ENCODE results near the gene DSEL. TPM values are rescaled to one million over a fixed set of nuclear protein-coding genes. Genes with fewer than 3 reads are reported as not detected.

DSEL gene
- total RNA-seq, 1 donor from 2014 or later: 8.5 TPM

GRCh38 chr18:67504739-67505138 is 11.8 kb downstream of the DSEL start:
- DNase-seq (ENCODE audit: low read depth in 2 of 2): no peak

GRCh38 chr18:67500522-67501205 is 15.9 kb downstream of the DSEL start:
- no peak for DNase-seq (ENCODE audit: low read depth in 2 of 2)

GRCh38 chr18:67496469-67496868 is 20.1 kb downstream of the DSEL start:
- DNase-seq (ENCODE audit: low read depth in 2 of 2): no peak

GRCh38 chr18:67486534-67486933 is 30.0 kb downstream of the DSEL start:
- DNase-seq (ENCODE audit: low read depth in 2 of 2): no peak

- DNase-seq (ENCODE audit: low read depth in 2 of 2): no peak
Measured at GRCh38 chr18:67485655-67486054, 30.9 kb downstream of the DSEL start.

GRCh38 chr18:67484458-67484857 is 32.1 kb downstream of the DSEL start:
- DNase-seq (ENCODE audit: low read depth in 2 of 2): no peak

- no peak for DNase-seq (ENCODE audit: low read depth in 2 of 2)
Measured at GRCh38 chr18:67483952-67484351, 32.6 kb downstream of the DSEL start.

GRCh38 chr18:67483237-67483636 is 33.3 kb downstream of the DSEL start:
- DNase-seq (ENCODE audit: low read depth in 2 of 2): peak; percentile 24 to 29

- DNase-seq (ENCODE audit: low read depth in 2 of 2): no peak
Measured at GRCh38 chr18:67478249-67478648, 38.3 kb downstream of the DSEL start.

- DNase-seq (ENCODE audit: low read depth in 2 of 2): no peak
Measured at GRCh38 chr18:67477522-67477921, 39.0 kb downstream of the DSEL start.

- no peak for DNase-seq (ENCODE audit: low read depth in 2 of 2)
Measured at GRCh38 chr18:67476585-67476984, 39.9 kb downstream of the DSEL start.

- no peak for DNase-seq (ENCODE audit: low read depth in 2 of 2)
Measured at GRCh38 chr18:67475673-67476072, 40.8 kb downstream of the DSEL start.

GRCh38 chr18:67468038-67468437 is 48.5 kb downstream of the DSEL start:
- no peak for DNase-seq (ENCODE audit: low read depth in 2 of 2)

GRCh38 chr18:67467188-67467587 is 49.3 kb downstream of the DSEL start:
- no peak for DNase-seq (ENCODE audit: low read depth in 2 of 2)

GRCh38 chr18:67464499-67464898 is 52.0 kb downstream of the DSEL start:
- DNase-seq (ENCODE audit: low read depth in 2 of 2): no peak

GRCh38 chr18:67463829-67464228 is 52.7 kb downstream of the DSEL start:
- peak; percentile 4 to 24 for DNase-seq (ENCODE audit: low read depth in 2 of 2)

- DNase-seq (ENCODE audit: low read depth in 2 of 2): no peak
Measured at GRCh38 chr18:67456711-67457110, 59.8 kb downstream of the DSEL start.
